Parathyroid adenoma (tissue), 2 donors: ENCODE results near the gene ABHD16A.

Experiments
- H2AFZ ChIP-seq: fragments of 300-600 bp; sonication (generic); one replicate; pipeline ENCODE4 v1.7.0; 2017; ENCODE audit warnings: antibody characterized with exemption, mild to moderate bottlenecking
- H3K27ac ChIP-seq: fragments of 300-600 bp; sonication (generic); one replicate; pipeline ENCODE4 v1.7.0; 2017
- H3K27me3 ChIP-seq: fragments of 300-600 bp; sonication (generic); one replicate; pipeline ENCODE4 v1.7.0; 2017; ENCODE audit warnings: low read length; ENCODE audit not compliant: control insufficient read depth, insufficient read depth
- H3K36me3 ChIP-seq: fragments of 300-600 bp; sonication (generic); one replicate; pipeline ENCODE4 v1.7.0; 2017; ENCODE audit warnings: low read length; ENCODE audit not compliant: control insufficient read depth, insufficient read depth
- H3K4me1 ChIP-seq: fragments of 300-600 bp; sonication (generic); one replicate; pipeline ENCODE4 v1.7.0; 2017; ENCODE audit warnings: control low read depth
- H3K4me2 ChIP-seq: fragments of 300-600 bp; sonication (generic); one replicate; pipeline ENCODE4 v1.7.0; 2017; ENCODE audit warnings: low read length
- H3K4me3 ChIP-seq: fragments of 300-600 bp; sonication (generic); one replicate; pipeline ENCODE4 v1.7.0; 2017; ENCODE audit warnings: low read depth, low read length
- H3K79me2 ChIP-seq: fragments of 300-600 bp; sonication (generic); one replicate; pipeline ENCODE4 v1.7.0; 2017; ENCODE audit warnings: control low read depth
- H3K9ac ChIP-seq: fragments of 300-600 bp; sonication (generic); one replicate; pipeline ENCODE4 v1.7.0; 2017; ENCODE audit warnings: mild to moderate bottlenecking
- H3K9me3 ChIP-seq: fragments of 300-600 bp; sonication (generic); one replicate; pipeline ENCODE4 v1.7.0; 2017; ENCODE audit warnings: low read length; ENCODE audit not compliant: control insufficient read depth
- TF ChIP-seq, protein P1 (sequence below): fragments of 300-600 bp; sonication (generic); IDR thresholded peaks from one replicate; pipeline ENCODE4 v1.7.0; 2017; ENCODE audit warnings: antibody characterized with exemption, mild to moderate bottlenecking
- donor health status: primary hyperparathyroidism.

Gene ABHD16A

DNA sequence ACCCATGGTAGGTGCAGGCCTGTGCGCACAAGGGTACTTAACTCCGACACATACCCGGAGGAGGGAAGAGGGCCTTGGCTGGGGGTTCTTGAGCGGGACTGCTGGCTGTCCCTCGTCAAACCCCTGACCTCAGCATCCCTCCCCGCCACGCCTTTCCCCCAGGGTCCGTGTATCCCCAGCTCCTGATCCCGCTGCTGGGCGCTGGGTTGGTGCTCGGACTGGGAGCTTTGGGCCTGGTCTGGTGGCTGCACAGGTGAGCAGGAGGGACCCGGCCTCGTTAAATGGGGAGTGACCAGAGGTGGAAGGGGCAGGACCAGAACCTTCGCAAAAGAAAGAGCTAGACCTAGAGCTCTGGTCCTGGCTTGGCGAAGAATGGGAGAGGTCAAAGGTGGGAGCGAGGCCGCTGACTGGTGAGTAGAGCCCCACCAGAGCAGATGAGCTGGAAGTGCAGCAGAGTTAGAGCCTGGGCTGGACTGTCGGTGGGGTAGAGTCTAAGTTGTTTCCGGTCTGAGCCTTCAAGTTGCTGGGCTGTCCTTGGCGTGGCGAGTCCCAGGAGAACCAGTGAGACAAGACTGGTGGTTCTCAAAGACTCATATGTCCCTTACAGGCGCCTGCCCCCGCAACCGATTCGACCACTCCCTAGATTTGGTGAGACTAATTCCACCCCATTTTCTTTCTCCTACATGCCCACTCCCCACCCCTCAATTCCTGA is 21.0 kb upstream of the ABHD16A start:
- Histone ChIP-seq H3K4me1 (no peaks in the 10 kb centered on the region), H3K27ac (no peak overlapping the region), H3K9ac (no peak overlapping the region), H3K4me3 (no peak overlapping the region), H3K4me2 (no peak overlapping the region), H2AFZ (no peak overlapping the region), H3K79me2 (no peaks in the 10 kb centered on the region), H3K27me3 (no peaks in the 10 kb centered on the region), H3K36me3 (no peaks in the 10 kb centered on the region), H3K9me3 (no peaks in the 10 kb centered on the region)
- TF ChIP-seq, protein P1, sequence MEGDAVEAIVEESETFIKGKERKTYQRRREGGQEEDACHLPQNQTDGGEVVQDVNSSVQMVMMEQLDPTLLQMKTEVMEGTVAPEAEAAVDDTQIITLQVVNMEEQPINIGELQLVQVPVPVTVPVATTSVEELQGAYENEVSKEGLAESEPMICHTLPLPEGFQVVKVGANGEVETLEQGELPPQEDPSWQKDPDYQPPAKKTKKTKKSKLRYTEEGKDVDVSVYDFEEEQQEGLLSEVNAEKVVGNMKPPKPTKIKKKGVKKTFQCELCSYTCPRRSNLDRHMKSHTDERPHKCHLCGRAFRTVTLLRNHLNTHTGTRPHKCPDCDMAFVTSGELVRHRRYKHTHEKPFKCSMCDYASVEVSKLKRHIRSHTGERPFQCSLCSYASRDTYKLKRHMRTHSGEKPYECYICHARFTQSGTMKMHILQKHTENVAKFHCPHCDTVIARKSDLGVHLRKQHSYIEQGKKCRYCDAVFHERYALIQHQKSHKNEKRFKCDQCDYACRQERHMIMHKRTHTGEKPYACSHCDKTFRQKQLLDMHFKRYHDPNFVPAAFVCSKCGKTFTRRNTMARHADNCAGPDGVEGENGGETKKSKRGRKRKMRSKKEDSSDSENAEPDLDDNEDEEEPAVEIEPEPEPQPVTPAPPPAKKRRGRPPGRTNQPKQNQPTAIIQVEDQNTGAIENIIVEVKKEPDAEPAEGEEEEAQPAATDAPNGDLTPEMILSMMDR = no peak

DNA sequence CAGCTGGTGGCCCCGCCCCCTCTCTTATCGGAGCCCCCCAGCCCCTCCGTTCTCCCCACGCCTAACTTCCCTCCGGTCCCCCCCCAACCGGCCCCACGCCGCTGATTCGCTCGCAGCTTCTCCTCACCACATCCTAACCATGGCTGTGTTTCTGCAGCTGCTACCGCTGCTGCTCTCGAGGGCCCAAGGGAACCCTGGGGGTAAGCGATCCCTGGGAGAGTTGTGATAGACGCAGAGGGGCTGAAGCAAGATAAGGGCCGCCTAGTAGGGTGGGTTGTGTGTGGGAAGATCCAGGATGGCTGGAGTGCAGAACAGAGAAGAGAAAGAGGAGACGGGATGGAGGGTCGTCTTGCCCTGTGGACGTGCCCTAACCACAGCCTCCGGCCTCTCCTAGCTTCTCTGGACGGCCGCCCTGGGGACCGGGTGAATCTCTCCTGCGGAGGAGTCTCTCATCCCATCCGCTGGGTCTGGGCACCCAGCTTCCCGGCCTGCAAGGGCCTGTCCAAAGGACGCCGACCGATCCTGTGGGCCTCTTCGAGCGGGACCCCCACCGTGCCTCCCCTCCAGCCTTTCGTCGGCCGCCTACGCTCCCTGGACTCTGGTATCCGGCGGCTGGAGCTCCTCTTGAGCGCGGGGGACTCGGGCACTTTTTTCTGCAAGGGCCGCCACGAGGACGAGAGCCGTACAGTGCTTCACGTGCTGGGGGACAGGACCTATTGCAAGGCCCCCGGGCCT is 20.3 kb upstream of the ABHD16A start, which contains the start of gene MPIG6B:
Gene MPIG6B (plus strand): TSS at position 129 of the 735 bp plus-strand sequence. CDS start 11 bp downstream, at position 140.
- no peaks in the 10 kb centered on the region for H3K36me3 ChIP-seq
- TF ChIP-seq, protein P1 = no peak
- H3K4me3 ChIP-seq = no peak within 1 kb of the TSS
- peaks cover 6% of the 10 kb centered on the region for H3K4me1 ChIP-seq
- no peaks in the 10 kb centered on the region for H3K79me2 ChIP-seq
- no peaks in the 10 kb centered on the region for H3K9me3 ChIP-seq
- no peak within 1 kb of the TSS for H3K9ac ChIP-seq
- H2AFZ ChIP-seq = no peak within 1 kb of the TSS
- no peaks in the 10 kb centered on the region for H3K27me3 ChIP-seq
- no peak within 1 kb of the TSS for H3K4me2 ChIP-seq
- H3K27ac ChIP-seq = no peak within 1 kb of the TSS

DNA sequence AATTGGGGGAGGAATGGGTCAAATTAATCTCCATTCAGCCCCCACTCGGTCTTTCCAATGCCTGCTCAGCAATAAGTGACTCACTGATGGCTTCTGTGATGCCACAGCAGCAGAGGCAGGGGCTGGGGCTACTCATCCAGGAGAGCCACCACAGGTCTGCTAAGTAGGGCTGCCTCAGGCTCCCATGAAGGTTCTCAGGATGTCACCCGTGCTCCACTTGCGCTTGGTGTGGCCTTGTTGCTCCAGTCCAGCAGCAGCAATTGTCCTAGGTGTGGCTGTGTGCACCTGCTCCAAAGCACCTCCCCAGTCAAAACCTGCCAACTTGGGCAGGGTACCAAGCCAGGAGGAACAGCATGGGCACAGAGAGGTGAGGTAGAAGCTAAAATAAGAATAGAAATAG is 19.0 kb upstream of the ABHD16A start:
- H3K36me3 ChIP-seq = no peaks in the 10 kb centered on the region
- peaks cover 14% of the 10 kb centered on the region for H3K4me1 ChIP-seq
- H3K4me2 ChIP-seq = no peak overlapping the region
- TF ChIP-seq, protein P1 = no peak
- H3K4me3 ChIP-seq = no peak overlapping the region
- no peaks in the 10 kb centered on the region for H3K9me3 ChIP-seq
- H3K27ac ChIP-seq = no peak overlapping the region
- H3K27me3 ChIP-seq = no peaks in the 10 kb centered on the region
- H3K79me2 ChIP-seq = no peaks in the 10 kb centered on the region
- H3K9ac ChIP-seq = no peak overlapping the region
- no peak overlapping the region for H2AFZ ChIP-seq

DNA sequence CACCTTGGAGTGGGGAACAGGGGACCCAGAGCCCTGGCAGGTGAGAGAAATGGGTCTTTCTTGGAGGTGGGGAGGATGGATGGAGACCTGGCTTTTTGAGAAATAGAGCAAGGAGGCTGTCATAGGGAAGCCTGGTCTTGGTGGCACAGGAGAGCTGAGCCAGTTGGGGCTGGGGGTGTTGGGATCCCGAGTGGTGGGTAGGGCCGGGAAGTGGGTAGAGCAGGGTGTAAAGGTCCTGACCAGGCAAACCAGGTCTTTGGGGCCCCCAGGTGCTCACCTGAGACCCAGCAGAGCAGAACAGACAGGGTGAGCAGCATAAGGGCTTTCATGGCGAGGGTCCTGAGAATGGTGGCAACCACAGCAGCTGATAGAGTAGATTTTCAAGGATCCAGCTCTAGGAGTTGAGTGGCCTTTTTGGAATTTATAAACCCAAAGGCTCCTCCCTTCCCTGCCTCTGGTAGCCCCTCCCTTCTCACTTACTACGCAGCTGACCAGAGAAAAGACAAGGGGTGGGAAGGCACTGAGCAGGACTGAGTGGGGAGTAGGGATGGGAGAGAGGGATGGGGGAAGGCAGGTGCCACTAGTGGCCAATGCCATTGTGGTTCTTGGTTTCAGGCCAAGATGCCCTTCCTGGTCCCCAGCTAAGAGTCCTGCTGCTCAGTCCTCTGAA is 18.4 kb upstream of the ABHD16A start, which contains the start of gene LY6G6C:
Gene LY6G6C (minus strand): TSS at position 396 of the 670 bp plus-strand sequence. CDS start 67 bp downstream, at position 329.
- H3K9ac ChIP-seq = no peak within 1 kb of the TSS
- no peak within 1 kb of the TSS for H3K4me2 ChIP-seq

More for the DNA sequence above, 18.4 kb upstream of the ABHD16A start, which contains the start of gene LY6G6C:
- Histone ChIP-seq H3K4me1 (peaks cover 14% of the 10 kb centered on the region), H3K27me3 (no peaks in the 10 kb centered on the region), H3K4me3 (no peak within 1 kb of the TSS), H3K27ac (no peak within 1 kb of the TSS), H3K9me3 (no peaks in the 10 kb centered on the region), H3K36me3 (no peaks in the 10 kb centered on the region), H3K79me2 (no peaks in the 10 kb centered on the region), H2AFZ (no peak within 1 kb of the TSS)
- TF ChIP-seq, protein P1 = no peak
